ENCODE results near the gene SEMA3D.
A peak's percentile ranks its signal among the peaks of the same experiment; 100 is the strongest.

Gene SEMA3D

GRCh38 chr7:85055196-85055595, 131.7 kb downstream of the SEMA3D start:
- no peak overlapping the region for H2BK120ac ChIP-seq (ENCODE audit: insufficient read depth, low read length, poor library complexity)
- H3K36me3 ChIP-seq (ENCODE audit: control insufficient read depth in 1 of 2, insufficient read depth in 2 of 2, low read length in 2 of 2), result no peaks in the 10 kb centered on the region
- no peak overlapping the region for H4K91ac ChIP-seq (ENCODE audit: low read depth, low read length)
- H3K4ac ChIP-seq (ENCODE audit: low read depth, low read length), result no peak overlapping the region
- WGBS (ENCODE audit: extremely low coverage, insufficient coverage, insufficient read length), result no CpG with 5 or more reads among the region's 2 CpGs
- no peak overlapping the region for H3K4me3 ChIP-seq (ENCODE audit: low read depth, low read length)
- H3K27ac ChIP-seq (ENCODE audit: low read depth, low read length), result no peak overlapping the region
- no peaks in the 10 kb centered on the region for H3K9me3 ChIP-seq (ENCODE audit: insufficient read depth, low read depth, low read length)
- H3K14ac ChIP-seq (ENCODE audit: low read length), result no peak overlapping the region
- no peak overlapping the region for H4K8ac ChIP-seq (ENCODE audit: low read depth, low read length)
- DNase-seq, result no peak
- no peak overlapping the region for H2AK5ac ChIP-seq (ENCODE audit: low read length)
- H3K27me3 ChIP-seq (ENCODE audit: insufficient read depth, low read length), result no peaks in the 10 kb centered on the region
- H3K79me1 ChIP-seq (ENCODE audit: low read length), result no peaks in the 10 kb centered on the region
- H2BK5ac ChIP-seq (ENCODE audit: low read depth, low read length, poor library complexity), result no peak overlapping the region
- H3K23ac ChIP-seq (ENCODE audit: low read length), result no peak overlapping the region
- H3K18ac ChIP-seq (ENCODE audit: low read length), result no peak overlapping the region
- no peak overlapping the region for H3K4me2 ChIP-seq (ENCODE audit: low read length)
- H2BK12ac ChIP-seq (ENCODE audit: low read length), result no peak overlapping the region
- no peak overlapping the region for H2AFZ ChIP-seq (ENCODE audit: insufficient read depth, low read length, poor library complexity)
- no peak overlapping the region for H3K9ac ChIP-seq (ENCODE audit: low read length)
- H3K79me2 ChIP-seq (ENCODE audit: control insufficient read depth, insufficient read depth, low read length, poor library complexity), result no peaks in the 10 kb centered on the region
- no peak overlapping the region for H4K12ac ChIP-seq (ENCODE audit: low read depth, low read length)
- H3K4me1 ChIP-seq (ENCODE audit: control insufficient read depth in 1 of 2, insufficient read depth in 2 of 2, low read length in 2 of 2), result no peaks in the 10 kb centered on the region

GRCh38 chr7:85054306-85054705, 132.6 kb downstream of the SEMA3D start:
- no peak overlapping the region for H3K14ac ChIP-seq (ENCODE audit: low read length)
- no peak overlapping the region for H4K91ac ChIP-seq (ENCODE audit: low read depth, low read length)
- H3K79me1 ChIP-seq (ENCODE audit: low read length), result no peaks in the 10 kb centered on the region
- H2BK120ac ChIP-seq (ENCODE audit: insufficient read depth, low read length, poor library complexity), result no peak overlapping the region
- H4K12ac ChIP-seq (ENCODE audit: low read depth, low read length), result no peak overlapping the region
- no peak overlapping the region for H2BK12ac ChIP-seq (ENCODE audit: low read length)
- H3K9ac ChIP-seq (ENCODE audit: low read length), result no peak overlapping the region
- no peaks in the 10 kb centered on the region for H3K36me3 ChIP-seq (ENCODE audit: control insufficient read depth in 1 of 2, insufficient read depth in 2 of 2, low read length in 2 of 2)
- no peaks in the 10 kb centered on the region for H3K9me3 ChIP-seq (ENCODE audit: insufficient read depth, low read depth, low read length)
- H2AFZ ChIP-seq (ENCODE audit: insufficient read depth, low read length, poor library complexity), result no peak overlapping the region
- H3K23ac ChIP-seq (ENCODE audit: low read length), result no peak overlapping the region
- H3K4me1 ChIP-seq (ENCODE audit: control insufficient read depth in 1 of 2, insufficient read depth in 2 of 2, low read length in 2 of 2), result no peaks in the 10 kb centered on the region
- no peak for DNase-seq
- no peak overlapping the region for H2AK5ac ChIP-seq (ENCODE audit: low read length)
- no peaks in the 10 kb centered on the region for H3K79me2 ChIP-seq (ENCODE audit: control insufficient read depth, insufficient read depth, low read length, poor library complexity)
- no peak overlapping the region for H3K4me3 ChIP-seq (ENCODE audit: low read depth, low read length)
- H3K18ac ChIP-seq (ENCODE audit: low read length), result no peak overlapping the region
- no peak overlapping the region for H4K8ac ChIP-seq (ENCODE audit: low read depth, low read length)
- H3K27ac ChIP-seq (ENCODE audit: low read depth, low read length), result peak overlapping the region; percentile 26
- H3K4ac ChIP-seq (ENCODE audit: low read depth, low read length), result no peak overlapping the region
- H3K27me3 ChIP-seq (ENCODE audit: insufficient read depth, low read length), result no peaks in the 10 kb centered on the region
- H2BK5ac ChIP-seq (ENCODE audit: low read depth, low read length, poor library complexity), result no peak overlapping the region
- no peak overlapping the region for H3K4me2 ChIP-seq (ENCODE audit: low read length)

GRCh38 chr7:85052894-85053293, 134.0 kb downstream of the SEMA3D start:
- Histone ChIP-seq H4K91ac (ENCODE audit: low read depth, low read length) (no peak overlapping the region), H3K4me2 (ENCODE audit: low read length) (no peak overlapping the region), H3K9ac (ENCODE audit: low read length) (no peak overlapping the region), H3K4ac (ENCODE audit: low read depth, low read length) (no peak overlapping the region), H3K4me3 (ENCODE audit: low read depth, low read length) (no peak overlapping the region), H3K36me3 (ENCODE audit: control insufficient read depth in 1 of 2, insufficient read depth in 2 of 2, low read length in 2 of 2) (no peaks in the 10 kb centered on the region), H2BK5ac (ENCODE audit: low read depth, low read length, poor library complexity) (no peak overlapping the region), H3K18ac (ENCODE audit: low read length) (no peak overlapping the region), H4K8ac (ENCODE audit: low read depth, low read length) (no peak overlapping the region), H3K27me3 (ENCODE audit: insufficient read depth, low read length) (no peaks in the 10 kb centered on the region), H2AK5ac (ENCODE audit: low read length) (no peak overlapping the region), H3K9me3 (ENCODE audit: insufficient read depth, low read depth, low read length) (no peaks in the 10 kb centered on the region), H4K12ac (ENCODE audit: low read depth, low read length) (no peak overlapping the region), H2BK12ac (ENCODE audit: low read length) (no peak overlapping the region), H3K79me1 (ENCODE audit: low read length) (no peaks in the 10 kb centered on the region), H3K14ac (ENCODE audit: low read length) (no peak overlapping the region), H3K23ac (ENCODE audit: low read length) (no peak overlapping the region), H2BK120ac (ENCODE audit: insufficient read depth, low read length, poor library complexity) (no peak overlapping the region), H3K27ac (ENCODE audit: low read depth, low read length) (no peak overlapping the region), H3K79me2 (ENCODE audit: control insufficient read depth, insufficient read depth, low read length, poor library complexity) (no peaks in the 10 kb centered on the region), H3K4me1 (ENCODE audit: control insufficient read depth in 1 of 2, insufficient read depth in 2 of 2, low read length in 2 of 2) (no peaks in the 10 kb centered on the region), H2AFZ (ENCODE audit: insufficient read depth, low read length, poor library complexity) (no peak overlapping the region)
- WGBS (ENCODE audit: extremely low coverage, insufficient coverage, insufficient read length), result no CpG with 5 or more reads among the region's 1 CpG
- DNase-seq, result no peak

DNA sequence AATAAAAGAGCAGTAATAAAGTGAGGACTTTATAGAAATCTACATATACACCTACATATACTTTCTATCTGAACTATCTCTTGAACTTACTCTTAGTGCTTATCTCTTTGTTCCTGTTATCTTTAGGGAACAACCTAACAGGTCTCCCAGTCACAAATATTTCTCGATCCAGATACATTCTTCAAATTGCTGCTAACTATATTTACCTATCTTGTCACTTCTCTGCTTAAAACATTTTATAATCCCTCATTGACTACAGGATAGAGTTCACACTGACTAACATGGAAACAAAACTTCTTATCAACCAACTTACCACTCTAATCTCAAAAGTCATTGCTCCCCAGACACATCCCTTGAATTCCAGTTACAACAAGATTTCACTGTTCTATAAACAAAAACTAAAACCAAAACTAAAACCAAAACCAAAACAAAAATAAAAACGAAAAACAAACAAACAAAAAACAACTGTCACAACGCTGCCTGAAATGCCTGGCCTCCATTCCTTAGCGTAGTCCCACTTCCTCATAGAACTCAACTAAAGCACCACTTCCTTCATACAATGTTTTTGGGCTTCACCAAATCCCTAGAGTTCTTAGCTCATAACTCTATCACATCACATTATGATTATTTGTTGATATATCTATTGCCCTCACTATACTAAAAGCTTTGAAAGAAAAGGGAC, 134.7 kb downstream of the SEMA3D start:
- WGBS (ENCODE audit: extremely low coverage, insufficient coverage, insufficient read length), result 96% methylated on average over 2 of the region's 4 CpGs

More for the DNA sequence above, 134.7 kb downstream of the SEMA3D start:
- peak in 1 of 2 donors; percentile 61 for DNase-seq
- H3K9ac ChIP-seq (ENCODE audit: low read length), result no peak overlapping the region
- no peak overlapping the region for H2AK5ac ChIP-seq (ENCODE audit: low read length)
- H2BK12ac ChIP-seq (ENCODE audit: low read length), result no peak overlapping the region
- H3K27ac ChIP-seq (ENCODE audit: low read depth, low read length), result no peak overlapping the region
- H3K23ac ChIP-seq (ENCODE audit: low read length), result no peak overlapping the region
- no peaks in the 10 kb centered on the region for H3K79me1 ChIP-seq (ENCODE audit: low read length)
- no peaks in the 10 kb centered on the region for H3K36me3 ChIP-seq (ENCODE audit: control insufficient read depth in 1 of 2, insufficient read depth in 2 of 2, low read length in 2 of 2)
- H3K18ac ChIP-seq (ENCODE audit: low read length), result no peak overlapping the region
- H3K4me3 ChIP-seq (ENCODE audit: low read depth, low read length), result no peak overlapping the region
- H3K4ac ChIP-seq (ENCODE audit: low read depth, low read length), result no peak overlapping the region
- no peak overlapping the region for H2BK120ac ChIP-seq (ENCODE audit: insufficient read depth, low read length, poor library complexity)
- H4K12ac ChIP-seq (ENCODE audit: low read depth, low read length), result no peak overlapping the region
- H3K4me2 ChIP-seq (ENCODE audit: low read length), result no peak overlapping the region
- H3K79me2 ChIP-seq (ENCODE audit: control insufficient read depth, insufficient read depth, low read length, poor library complexity), result no peaks in the 10 kb centered on the region
- H3K9me3 ChIP-seq (ENCODE audit: insufficient read depth, low read depth, low read length), result no peaks in the 10 kb centered on the region
- no peak overlapping the region for H4K91ac ChIP-seq (ENCODE audit: low read depth, low read length)
- H4K8ac ChIP-seq (ENCODE audit: low read depth, low read length), result no peak overlapping the region
- H3K27me3 ChIP-seq (ENCODE audit: insufficient read depth, low read length), result no peaks in the 10 kb centered on the region
- H2AFZ ChIP-seq (ENCODE audit: insufficient read depth, low read length, poor library complexity), result no peak overlapping the region
- H3K4me1 ChIP-seq (ENCODE audit: control insufficient read depth in 1 of 2, insufficient read depth in 2 of 2, low read length in 2 of 2), result no peaks in the 10 kb centered on the region
- H2BK5ac ChIP-seq (ENCODE audit: low read depth, low read length, poor library complexity), result no peak overlapping the region
- no peak overlapping the region for H3K14ac ChIP-seq (ENCODE audit: low read length)

Measured in trophoblast cell (in vitro differentiated cells and primary cell).